Common myeloid progenitor, CD34-positive (primary cell): ENCODE data around the gene AGA. TPM values are rescaled to one million over a fixed set of nuclear protein-coding genes. Genes with fewer than 3 reads are reported as not detected.

Experiments used
- CTCF ChIA-PET: fragments of 350-600 bp; sonication (Branson Sonifier 250); formaldehyde crosslinking; loops from one replicate; lab custom pipeline; 2021; ENCODE audit warnings: antibody characterized with exemption; lab: Charles Lee
- POLR2A ChIA-PET: fragments of 350-600 bp; sonication (Branson Sonifier 250); formaldehyde crosslinking; loops from one replicate; lab custom pipeline; 2021; ENCODE audit warnings: antibody characterized with exemption; lab: Charles Lee
- DNase-seq, 3 donors: peaks; one replicate each; pipeline versions ENCODE4 v3.0.0 to v3.0.0-alpha.2; 2013
- H3K27ac ChIP-seq, 2 experiments: 1 replicate in 1 of 2; 2 replicates in 1 of 2; pipeline ENCODE4 v1.7.0; 2013; ENCODE audit warnings: inconsistent platforms in 2 of 2, low read length in 2 of 2, mild to moderate bottlenecking in 2 of 2, low read depth in 1 of 2, moderate library complexity in 1 of 2; ENCODE audit not compliant: severe bottlenecking in 2 of 2, insufficient read depth in 1 of 2, poor library complexity in 1 of 2
- H3K27me3 ChIP-seq, 5 experiments: replicated peaks in 2 of 5; 1 replicate in 3 of 5; 2 replicates in 2 of 5; pipeline versions ENCODE4 v1.6.1 to v1.7.0; 2013; ENCODE audit warnings: low read length in 4 of 5, mild to moderate bottlenecking in 2 of 5, moderate library complexity in 2 of 5, inconsistent platforms in 1 of 5; ENCODE audit not compliant: insufficient read depth in 5 of 5, control insufficient read depth in 4 of 5
- H3K36me3 ChIP-seq, 4 experiments: 1 replicate in 2 of 4; 2 replicates in 2 of 4; pipeline versions ENCODE4 v1.6.1 to v1.7.0; 2013; ENCODE audit warnings: low read length in 3 of 4, control low read depth in 1 of 4, mild to moderate bottlenecking in 1 of 4; ENCODE audit not compliant: control insufficient read depth in 4 of 4, insufficient read depth in 4 of 4
- H3K4me1 ChIP-seq, 4 experiments: 1 replicate in 3 of 4; 2 replicates in 1 of 4; pipeline versions ENCODE4 v1.6.1 to v1.7.1; 2013; ENCODE audit warnings: low read length in 3 of 4, mild to moderate bottlenecking in 3 of 4, control low read depth in 1 of 4, inconsistent platforms in 1 of 4, moderate library complexity in 1 of 4; ENCODE audit not compliant: control insufficient read depth in 4 of 4, insufficient read depth in 4 of 4; ENCODE audit errors: control extremely low read depth in 1 of 4
- H3K4me3 ChIP-seq, 7 experiments: 1 replicate in 4 of 7; 2 replicates in 3 of 7; pipeline versions ENCODE4 v1.5.1 to v1.7.0; 2013; ENCODE audit warnings: mild to moderate bottlenecking in 7 of 7, low read length in 6 of 7, moderate library complexity in 6 of 7, inconsistent platforms in 2 of 7, low read depth in 2 of 7, control low read depth in 1 of 7; ENCODE audit not compliant: insufficient read depth in 4 of 7, control insufficient read depth in 1 of 7; ENCODE audit errors: extremely low read depth in 1 of 7
- H3K9me3 ChIP-seq, 5 experiments: 1 replicate in 4 of 5; 2 replicates in 1 of 5; pipeline versions ENCODE4 v1.6.1 to v1.7.1; 2013; ENCODE audit warnings: low read length in 4 of 5, mild to moderate bottlenecking in 2 of 5, inconsistent platforms in 1 of 5, low read depth in 1 of 5, moderate library complexity in 1 of 5; ENCODE audit not compliant: control insufficient read depth in 4 of 5, insufficient read depth in 2 of 5; ENCODE audit errors: control extremely low read depth in 1 of 5
- whole genome bisulfite sequencing: methylation state at CpG from one replicate; pipeline ENCODE4 v1.1.5; 2013; ENCODE audit not compliant: insufficient coverage; 5-methylcytosine and 5-hydroxymethylcytosine counted together
- polyA plus RNA-seq: library from polyadenylated mRNA; unstranded; fragments of 120-200 nt; gene quantifications from one replicate; pipeline ENCODE4 v1.2.1, GENCODE V29; 2013

Gene AGA
- 21.7 TPM for polyA plus RNA-seq

DNA sequence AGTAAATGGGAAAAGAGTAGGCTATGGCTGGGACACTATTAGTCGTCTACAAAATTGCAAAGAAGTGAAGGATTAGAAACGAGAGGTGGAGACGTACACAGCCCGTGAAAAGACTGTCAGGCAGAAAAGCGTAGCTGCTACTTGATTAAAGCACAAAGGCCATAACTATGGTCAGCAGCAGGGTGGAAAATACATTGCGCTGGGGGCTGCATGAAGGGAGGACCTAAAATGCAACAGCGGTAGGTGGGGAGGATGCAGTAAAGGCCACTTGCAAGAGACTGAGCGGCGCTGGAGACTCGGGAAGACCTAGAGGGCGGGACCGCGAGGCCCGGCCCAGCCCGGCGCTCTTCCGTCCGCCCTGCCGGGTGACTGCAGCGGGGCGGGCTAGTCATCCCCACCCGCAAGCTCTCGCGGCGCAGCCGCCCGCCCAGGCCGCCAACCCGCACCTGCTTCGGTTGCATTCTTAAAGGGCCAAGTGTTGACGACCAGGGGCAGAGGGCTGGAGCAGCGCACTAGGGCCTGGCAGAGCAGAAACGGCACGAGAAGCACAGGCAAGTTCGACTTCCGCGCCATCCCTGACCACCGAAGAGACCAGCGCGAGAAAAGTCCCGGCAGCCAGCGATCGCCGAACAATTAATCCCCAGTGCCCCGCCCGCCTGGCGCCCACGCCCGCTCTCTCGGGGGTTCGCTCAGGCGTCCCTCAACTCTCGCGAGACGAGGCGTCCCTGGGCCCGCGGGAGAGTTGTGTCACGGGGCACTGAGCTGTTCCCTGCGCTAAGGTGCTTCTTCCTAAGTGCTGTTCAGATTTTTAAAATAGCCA is at the start of gene AGA:
Gene AGA (minus strand): TSS at position 635 of the 820 bp plus-strand sequence. CDS start 62 bp downstream, at position 573.
- Histone ChIP-seq H3K4me1 (peaks cover 8 to 26% (median 16%) of the 10 kb centered on the region in 4 experiments), H3K9me3 (no peaks in the 10 kb centered on the region), H3K36me3 (peaks cover 0 to 13% (median 11%) of the 10 kb centered on the region in 4 experiments), H3K27ac (peak within 1 kb of the TSS; percentile 84 to 96), H3K4me3 (peak within 1 kb of the TSS; percentile 71 to 99 (median 87)), H3K27me3 (no peaks in the 10 kb centered on the region)
- CTCF ChIA-PET = no interaction called here
- 0% methylated on average over 52 of the region's 60 CpGs for WGBS
- POLR2A ChIA-PET = interaction anchor here (0.6 to 0.8 kb wide), 2 partner anchors 21 to 49 kb away, joined by 3 read pairs; no protein-coding TSS in a partner anchor
- peak; percentile 95 to 97 (median 97) for DNase-seq

DNA sequence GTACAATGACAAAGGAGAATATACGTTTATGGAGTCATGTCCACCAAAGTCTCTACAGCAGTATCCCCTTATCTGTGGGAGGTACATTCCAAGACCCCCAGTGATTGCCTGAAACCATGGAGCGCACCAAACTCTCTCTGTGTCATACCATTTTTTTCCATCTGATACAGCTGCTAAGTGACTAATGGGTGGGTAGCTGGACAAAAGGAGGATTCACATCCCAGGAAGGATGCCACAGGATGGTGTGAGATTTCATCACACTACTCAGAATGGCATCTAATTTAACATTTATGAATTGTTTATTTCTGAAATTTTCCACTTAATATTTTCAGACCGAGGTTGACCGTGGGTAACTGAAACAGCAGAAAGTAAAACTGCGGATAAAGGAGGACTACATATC is 49.8 kb upstream of the AGA start:
- ChIA-PET CTCF (interaction anchor here (1.3 kb wide), 1 partner anchor 8 kb away, joined by 3 read pairs; no protein-coding TSS in a partner anchor), POLR2A (no interaction called here)
- Histone ChIP-seq H3K4me1 (no peaks in the 10 kb centered on the region), H3K27me3 (no peaks in the 10 kb centered on the region), H3K27ac (no peak overlapping the region), H3K36me3 (no peaks in the 10 kb centered on the region), H3K4me3 (no peak overlapping the region), H3K9me3 (no peaks in the 10 kb centered on the region)
- 67% methylated on average over 2 of the region's 5 CpGs for WGBS
- no peak for DNase-seq

DNA sequence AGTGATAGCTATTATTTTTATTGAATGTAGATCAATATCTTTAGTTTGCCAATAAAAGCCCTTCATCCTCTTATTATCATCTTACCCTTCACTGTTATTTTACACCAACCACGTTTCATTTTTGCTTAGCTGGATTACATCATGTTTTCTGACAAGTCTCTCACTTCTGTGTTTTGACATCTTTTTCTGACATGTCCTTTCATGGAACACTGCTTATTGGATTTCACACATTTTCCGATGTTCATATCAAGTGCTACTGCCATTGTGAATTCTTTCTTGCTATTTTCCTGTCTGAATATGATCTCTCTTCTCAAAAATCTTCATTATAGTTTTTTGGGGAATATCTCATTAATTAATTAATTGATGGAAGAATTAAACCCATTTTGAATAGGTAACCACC is 48.5 kb upstream of the AGA start:
- DNase-seq = no peak
- CTCF ChIA-PET = no interaction called here
- no peak overlapping the region for H3K27ac ChIP-seq
- no peaks in the 10 kb centered on the region for H3K27me3 ChIP-seq
- no peaks in the 10 kb centered on the region for H3K4me1 ChIP-seq
- no peak overlapping the region for H3K4me3 ChIP-seq
- no peaks in the 10 kb centered on the region for H3K9me3 ChIP-seq
- POLR2A ChIA-PET = no interaction called here
- 92% methylated on average over 2 of the region's 2 CpGs for WGBS
- H3K36me3 ChIP-seq = no peaks in the 10 kb centered on the region

DNA sequence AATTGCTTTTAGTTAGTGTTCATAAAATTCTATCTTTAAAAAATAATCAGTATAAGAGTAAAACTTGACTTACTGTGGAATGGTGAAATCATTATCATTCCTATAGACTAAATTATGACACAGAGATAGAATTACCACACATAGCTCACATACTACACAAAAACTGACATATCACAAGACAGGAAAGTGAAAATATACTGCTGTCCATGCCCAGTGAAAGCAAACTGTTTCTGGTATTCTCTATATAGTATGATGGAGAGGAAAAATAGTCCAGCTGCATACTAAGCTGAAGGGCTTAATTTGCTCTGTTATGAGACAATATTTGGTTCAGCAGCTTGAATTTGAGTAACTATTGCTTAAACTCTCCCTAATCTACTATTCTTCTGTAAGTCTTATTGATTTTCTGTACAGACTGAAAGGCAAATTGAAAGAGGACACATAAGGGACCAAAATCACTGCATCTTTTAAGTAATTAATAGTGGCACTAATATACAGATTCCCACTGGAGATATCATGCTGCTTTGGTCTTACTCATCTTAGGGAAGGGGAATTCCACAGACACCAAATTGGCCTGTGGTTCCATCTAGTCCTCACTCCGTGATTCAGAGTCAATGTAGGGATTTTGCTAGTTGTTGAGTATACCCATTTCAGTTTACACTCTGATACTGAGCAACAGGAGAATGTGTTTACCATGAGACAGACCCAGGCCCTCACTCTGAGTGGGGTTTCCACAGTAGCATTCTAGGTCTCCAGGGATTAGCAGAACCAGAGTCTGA is 47.4 kb upstream of the AGA start:
- no peak overlapping the region for H3K27ac ChIP-seq
- H3K4me3 ChIP-seq = no peak overlapping the region
- H3K27me3 ChIP-seq = no peaks in the 10 kb centered on the region
- no peaks in the 10 kb centered on the region for H3K36me3 ChIP-seq
- ChIA-PET POLR2A (no interaction called here), CTCF (no interaction called here)
- 100% methylated on average over 1 of the region's 1 CpG for WGBS
- no peak for DNase-seq
- no peaks in the 10 kb centered on the region for H3K9me3 ChIP-seq
- H3K4me1 ChIP-seq = no peaks in the 10 kb centered on the region

DNA sequence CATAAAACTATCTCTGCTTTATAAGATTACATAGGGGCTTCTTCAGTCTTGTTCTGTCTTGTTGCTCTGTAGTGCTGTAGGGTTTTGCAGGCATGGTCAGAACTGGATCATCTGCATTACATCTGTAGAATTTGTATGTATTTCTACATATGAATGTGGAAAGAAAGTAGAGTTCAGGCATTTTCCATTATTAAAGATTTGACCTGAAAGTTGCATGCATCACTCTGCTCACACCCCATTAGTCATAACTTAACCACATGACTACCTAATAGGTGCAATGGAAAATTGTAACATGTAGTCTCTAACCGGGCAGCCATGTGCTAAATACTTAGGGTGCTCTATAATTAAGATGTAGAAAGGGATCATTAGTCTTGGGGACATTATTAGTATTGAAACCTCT is 45.7 kb upstream of the AGA start:
- Histone ChIP-seq H3K4me1 (no peaks in the 10 kb centered on the region), H3K9me3 (no peaks in the 10 kb centered on the region), H3K27me3 (no peaks in the 10 kb centered on the region), H3K36me3 (no peaks in the 10 kb centered on the region), H3K27ac (no peak overlapping the region), H3K4me3 (no peak overlapping the region)
- WGBS = no CpG with 5 or more reads among the region's 1 CpG
- ChIA-PET POLR2A (no interaction called here), CTCF (no interaction called here)
- no peak for DNase-seq

DNA sequence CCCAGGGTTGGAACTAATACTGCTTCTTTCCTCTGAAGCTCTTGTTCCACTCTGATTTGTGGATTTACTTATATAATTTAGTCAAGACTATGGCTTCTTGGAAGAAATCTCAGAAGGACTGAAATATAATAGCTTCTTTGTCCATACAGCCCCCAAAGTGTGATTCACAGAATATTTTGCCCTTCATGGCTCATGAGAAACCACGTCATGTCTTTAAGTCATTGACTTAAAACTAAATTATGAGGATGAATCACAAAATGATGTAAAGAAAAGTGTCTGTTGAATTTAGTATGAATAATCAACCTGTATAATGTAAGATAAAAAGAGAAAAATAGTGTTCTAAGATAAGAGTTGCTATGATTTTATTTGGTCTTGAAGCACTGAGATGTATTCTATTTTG is 43.3 kb upstream of the AGA start:
- no CpG with 5 or more reads among the region's 1 CpG for WGBS
- CTCF ChIA-PET = no interaction called here
- H3K4me1 ChIP-seq = no peaks in the 10 kb centered on the region
- H3K36me3 ChIP-seq = no peaks in the 10 kb centered on the region
- H3K9me3 ChIP-seq = no peaks in the 10 kb centered on the region
- DNase-seq = no peak
- H3K27me3 ChIP-seq = no peaks in the 10 kb centered on the region
- POLR2A ChIA-PET = no interaction called here
- H3K4me3 ChIP-seq = no peak overlapping the region
- no peak overlapping the region for H3K27ac ChIP-seq

DNA sequence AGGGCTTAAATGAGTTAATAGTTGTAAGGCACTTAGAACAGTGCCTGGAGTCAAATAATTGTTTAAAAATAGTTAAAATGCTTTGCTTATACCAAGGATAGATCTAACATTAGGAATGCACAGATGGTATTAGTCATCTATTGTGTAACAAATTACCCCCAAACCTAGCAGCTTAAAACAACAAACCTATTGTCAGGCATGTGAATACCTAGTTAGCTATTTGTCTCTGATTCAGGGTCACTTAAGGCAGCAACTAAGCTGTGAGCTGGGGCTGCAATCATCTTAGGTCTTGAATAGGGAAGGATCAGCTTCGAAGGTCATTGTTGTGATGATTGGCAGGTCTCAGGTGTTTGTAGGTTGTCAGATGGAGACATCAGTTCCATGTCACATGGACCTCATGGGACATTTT is 42.4 kb upstream of the AGA start:
- Histone ChIP-seq H3K4me1 (no peaks in the 10 kb centered on the region), H3K27me3 (no peaks in the 10 kb centered on the region), H3K36me3 (no peaks in the 10 kb centered on the region), H3K4me3 (no peak overlapping the region), H3K9me3 (no peaks in the 10 kb centered on the region), H3K27ac (no peak overlapping the region)
- ChIA-PET CTCF (interaction anchor here (1.2 kb wide), 1 partner anchor 8 kb away, joined by 3 read pairs; no protein-coding TSS in a partner anchor), POLR2A (no interaction called here)
- DNase-seq = no peak
- WGBS = 100% methylated on average over 1 of the region's 1 CpG
